ENCODE measurements around the gene TMEM196. TPM values are rescaled to one million over a fixed set of nuclear protein-coding genes. Genes with fewer than 3 reads are reported as not detected.

Gene TMEM196
- total and polyA plus RNA-seq, 2 of the 4 experiments (the other 2 are of a cell fraction): not detected

DNA sequence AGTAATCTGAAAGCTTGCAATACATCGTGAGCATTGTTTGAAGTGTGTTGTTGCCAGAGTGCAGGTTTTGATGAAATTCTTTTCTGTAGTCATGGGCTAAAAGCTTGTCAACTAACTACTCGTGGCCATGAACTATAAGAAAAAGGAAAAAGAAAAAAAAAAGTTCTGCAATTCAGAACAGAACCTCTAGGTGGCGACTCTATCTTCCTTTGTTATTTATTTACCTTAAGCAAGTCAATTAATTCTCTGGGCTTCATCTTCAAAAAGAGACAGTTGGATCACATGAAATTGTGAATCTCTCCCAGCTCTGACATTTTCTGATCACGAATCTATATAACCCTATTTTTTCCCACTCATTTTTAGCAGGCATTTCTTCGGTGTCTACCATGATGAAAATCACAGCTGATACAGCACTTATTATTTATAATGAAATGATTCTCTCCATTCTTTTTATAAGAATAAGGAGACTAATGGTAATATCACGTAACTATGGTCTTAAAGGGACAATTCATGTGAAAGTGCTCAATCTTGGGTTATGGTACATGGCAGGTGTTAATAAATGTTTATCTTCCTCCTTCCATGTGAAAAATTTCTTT is 18.8 kb downstream of the TMEM196 start:
- H2BK20ac ChIP-seq (ENCODE audit: low read depth, low read length): no peak overlapping the region
- H4K20me1 ChIP-seq (ENCODE audit: insufficient read depth, low read length): no peaks in the 10 kb centered on the region
- BruUV-seq (replicated peaks): no TSS peak
- intact Hi-C loops (cut with micrococcal nuclease): loop anchor here (1.0 to 10.0 kb wide), 3 partner anchors 420 to 688 kb away; no protein-coding TSS in a partner anchor
- no peak overlapping the region for H2AK9ac ChIP-seq (replicated peaks; ENCODE audit: low read depth, low read length, poor library complexity)
- POLR2A ChIA-PET (ENCODE audit: unreplicated experiment): interaction anchor here (0.6 kb wide), 1 partner anchor 46 kb away, joined by 5 read pairs; the partner anchor contains the start of gene POLR1F
- H3K36me3 ChIP-seq (ENCODE audit: control insufficient read depth, insufficient read depth, low read length): no peaks in the 10 kb centered on the region
- no peak overlapping the region for H4K5ac ChIP-seq (ENCODE audit: low read depth, low read length)
- no peak overlapping the region for H2AFZ ChIP-seq (replicated peaks; ENCODE audit: low read length, poor library complexity)
- in situ Hi-C loops (cut with MboI; ENCODE audit: low sequenced_read_pairs): loop anchor here (25.0 kb wide), 2 partner anchors 408 to 558 kb away; no protein-coding TSS in a partner anchor
- H3K27ac ChIP-seq (ENCODE audit: insufficient read depth, low read length): no peak overlapping the region
- no peak for TF ChIP-seq RFX5 (IDR thresholded peaks at IDR 0.05; ENCODE audit: low read depth, low read length)
- TF ChIP-seq RAD21 (IDR thresholded peaks at IDR 0.05; ENCODE audit: low read length): peak; percentile 57
- TF ChIP-seq, protein P1, sequence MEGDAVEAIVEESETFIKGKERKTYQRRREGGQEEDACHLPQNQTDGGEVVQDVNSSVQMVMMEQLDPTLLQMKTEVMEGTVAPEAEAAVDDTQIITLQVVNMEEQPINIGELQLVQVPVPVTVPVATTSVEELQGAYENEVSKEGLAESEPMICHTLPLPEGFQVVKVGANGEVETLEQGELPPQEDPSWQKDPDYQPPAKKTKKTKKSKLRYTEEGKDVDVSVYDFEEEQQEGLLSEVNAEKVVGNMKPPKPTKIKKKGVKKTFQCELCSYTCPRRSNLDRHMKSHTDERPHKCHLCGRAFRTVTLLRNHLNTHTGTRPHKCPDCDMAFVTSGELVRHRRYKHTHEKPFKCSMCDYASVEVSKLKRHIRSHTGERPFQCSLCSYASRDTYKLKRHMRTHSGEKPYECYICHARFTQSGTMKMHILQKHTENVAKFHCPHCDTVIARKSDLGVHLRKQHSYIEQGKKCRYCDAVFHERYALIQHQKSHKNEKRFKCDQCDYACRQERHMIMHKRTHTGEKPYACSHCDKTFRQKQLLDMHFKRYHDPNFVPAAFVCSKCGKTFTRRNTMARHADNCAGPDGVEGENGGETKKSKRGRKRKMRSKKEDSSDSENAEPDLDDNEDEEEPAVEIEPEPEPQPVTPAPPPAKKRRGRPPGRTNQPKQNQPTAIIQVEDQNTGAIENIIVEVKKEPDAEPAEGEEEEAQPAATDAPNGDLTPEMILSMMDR (conservative IDR thresholded peaks at IDR 0.05; ENCODE audit: low read depth, low read length): peak; percentile 62
- TF ChIP-seq SMC3 (IDR thresholded peaks at IDR 0.05; ENCODE audit: low read depth, low read length): peak; percentile 43; the same call in 1 of the 2 replicates
- no peaks in the 10 kb centered on the region for H3K4me1 ChIP-seq (ENCODE audit: control insufficient read depth, insufficient read depth, low read length)
- WGBS, 2 experiments (ENCODE audit: extremely low coverage in 2 of 2, insufficient read length in 1 of 2): 0% methylated on average over 1 of the region's 6 CpGs; no CpG with 5 or more reads in 1 of the 2 experiments
- H4K91ac ChIP-seq (ENCODE audit: insufficient read depth, low read depth, low read length): no peak overlapping the region
- ATAC-seq (ENCODE audit: low read depth): no peak
- no peak overlapping the region for H3K4me3 ChIP-seq (ENCODE audit: insufficient read depth, low read depth, low read length)
- H3K14ac ChIP-seq (replicated peaks; ENCODE audit: low read depth, low read length): no peak overlapping the region
- no peaks in the 10 kb centered on the region for H3K9me3 ChIP-seq (ENCODE audit: control insufficient read depth, insufficient read depth, low read length)
- H3K9ac ChIP-seq (ENCODE audit: low read depth, low read length): no peak overlapping the region
- dilution Hi-C loops (cut with HindIII; ENCODE audit: low sequenced_read_pairs, unreplicated experiment): loop anchor here (25.0 kb wide), 1 partner anchor 833 kb away; no protein-coding TSS in a partner anchor
- H3K79me1 ChIP-seq (ENCODE audit: low read depth in 1 of 2, low read length in 2 of 2): no peaks in the 10 kb centered on the region
- H2AK5ac ChIP-seq (ENCODE audit: low read depth, low read length): no peak overlapping the region
- no peak overlapping the region for H3K4me2 ChIP-seq (ENCODE audit: low read depth, low read length)
- no peak overlapping the region for H2BK120ac ChIP-seq (ENCODE audit: low read depth, low read length)
- H3K18ac ChIP-seq (ENCODE audit: low read depth, low read length): no peak overlapping the region
- no peak overlapping the region for H4K8ac ChIP-seq (ENCODE audit: low read depth in 2 of 2, low read length in 2 of 2)
- CTCF ChIA-PET: interaction anchor here (0.5 to 1.6 kb wide), 11 partner anchors 10 to 844 kb away, joined by 3 to 9 read pairs (median 3); no protein-coding TSS in a partner anchor
- DNase-seq: peak; percentile 12
- no peak overlapping the region for H2BK5ac ChIP-seq (ENCODE audit: low read depth, low read length, poor library complexity, severe bottlenecking)
- no peak overlapping the region for H3K4ac ChIP-seq (ENCODE audit: low read depth, low read length)
- no peak overlapping the region for H3K23ac ChIP-seq (ENCODE audit: low read depth, low read length)
- H3K27me3 ChIP-seq (ENCODE audit: control insufficient read depth, insufficient read depth, low read length): no peaks in the 10 kb centered on the region
- no peak overlapping the region for H2BK15ac ChIP-seq (ENCODE audit: low read depth, low read length)
- H3K56ac ChIP-seq (ENCODE audit: extremely low read depth, insufficient read depth, low read length): no peak overlapping the region
- H3K9me1 ChIP-seq (ENCODE audit: insufficient read depth, low read length): no peaks in the 10 kb centered on the region
